Spleen (tissue), 7 donors: ENCODE data around the gene DDX60.

Experiments used
- POLR2A ChIP-seq, 3 donors: fragments of 450-650 bp; IDR thresholded peaks; one replicate each; pipeline ENCODE4 v1.5.1; 2017; ENCODE audit warnings: antibody characterized with exemption in 3 of 3, mild to moderate bottlenecking in 1 of 3
- POLR2AphosphoS5 ChIP-seq, 3 donors: sonication (generic); formaldehyde crosslinking; IDR thresholded peaks; one replicate each; pipeline ENCODE4 v1.5.1; 2017; ENCODE audit warnings: antibody characterized with exemption in 3 of 3
- TF ChIP-seq, protein P1 (sequence below), 11 experiments: fragments of 200-600 bp in 7 of 11; fragments of 450-650 bp in 4 of 11; sonication (generic) in 4 of 11; IDR thresholded peaks in 8 of 11; conservative IDR thresholded peaks in 3 of 11; 1 replicate in 7 of 11; 2 replicates in 4 of 11; pipeline versions ENCODE4 v1.4.0 to v1.8.0; 2016 to 2021; ENCODE audit warnings: antibody characterized with exemption in 11 of 11, inconsistent platforms in 4 of 11, mild to moderate bottlenecking in 1 of 11
- donor health status: DM: no; HTN: no; CAD: no; lungs with moderate emphysema.
- donor health status: DM: no; HTN: no; CAD: no.
- donor health status: DM: no; HTN: no; CAD: no.

DNA sequence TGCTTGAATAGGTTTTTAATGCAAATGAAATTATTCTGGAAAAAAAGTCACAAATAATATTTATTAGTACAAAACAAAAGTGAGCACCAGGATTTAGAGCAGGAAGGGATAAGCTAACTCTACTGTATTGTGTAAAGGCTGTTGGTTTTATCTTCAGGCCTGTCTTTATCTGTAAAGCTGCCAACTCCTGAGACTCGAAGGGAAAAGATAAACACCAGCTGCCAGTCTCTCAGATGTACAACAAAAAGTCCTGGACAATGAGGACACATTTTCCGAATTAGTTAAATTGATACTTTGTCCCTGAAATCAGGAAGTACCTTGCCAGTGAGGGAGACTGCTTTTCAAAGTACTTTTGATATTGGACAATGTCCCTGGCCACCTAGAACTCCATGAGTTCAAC is 8.8 kb downstream of the DDX60 start:
- TF ChIP-seq, protein P1, sequence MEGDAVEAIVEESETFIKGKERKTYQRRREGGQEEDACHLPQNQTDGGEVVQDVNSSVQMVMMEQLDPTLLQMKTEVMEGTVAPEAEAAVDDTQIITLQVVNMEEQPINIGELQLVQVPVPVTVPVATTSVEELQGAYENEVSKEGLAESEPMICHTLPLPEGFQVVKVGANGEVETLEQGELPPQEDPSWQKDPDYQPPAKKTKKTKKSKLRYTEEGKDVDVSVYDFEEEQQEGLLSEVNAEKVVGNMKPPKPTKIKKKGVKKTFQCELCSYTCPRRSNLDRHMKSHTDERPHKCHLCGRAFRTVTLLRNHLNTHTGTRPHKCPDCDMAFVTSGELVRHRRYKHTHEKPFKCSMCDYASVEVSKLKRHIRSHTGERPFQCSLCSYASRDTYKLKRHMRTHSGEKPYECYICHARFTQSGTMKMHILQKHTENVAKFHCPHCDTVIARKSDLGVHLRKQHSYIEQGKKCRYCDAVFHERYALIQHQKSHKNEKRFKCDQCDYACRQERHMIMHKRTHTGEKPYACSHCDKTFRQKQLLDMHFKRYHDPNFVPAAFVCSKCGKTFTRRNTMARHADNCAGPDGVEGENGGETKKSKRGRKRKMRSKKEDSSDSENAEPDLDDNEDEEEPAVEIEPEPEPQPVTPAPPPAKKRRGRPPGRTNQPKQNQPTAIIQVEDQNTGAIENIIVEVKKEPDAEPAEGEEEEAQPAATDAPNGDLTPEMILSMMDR (IDR thresholded peaks at IDR 0.05 in 8 of 11, conservative IDR thresholded peaks at IDR 0.05 in 3 of 11) = no peak
- no peak for TF ChIP-seq POLR2A (IDR thresholded peaks at IDR 0.05)
- no peak for TF ChIP-seq POLR2AphosphoS5 (IDR thresholded peaks at IDR 0.05)
